IPS DF 4.7 (cell line): ENCODE measurements around the gene FDX1.
"Not testable (repeated sequence)": the region's sequence is repeated elsewhere in the genome, so short reads cannot be mapped to it uniquely, and the experiment has no call there.

Experiments
- DNase-seq: peaks from one replicate; pipeline ENCODE4 v3.0.0-alpha.2; 2013; ENCODE audit warnings: low spot score; ENCODE audit errors: extremely low read depth

FDX1 gene, protein sequence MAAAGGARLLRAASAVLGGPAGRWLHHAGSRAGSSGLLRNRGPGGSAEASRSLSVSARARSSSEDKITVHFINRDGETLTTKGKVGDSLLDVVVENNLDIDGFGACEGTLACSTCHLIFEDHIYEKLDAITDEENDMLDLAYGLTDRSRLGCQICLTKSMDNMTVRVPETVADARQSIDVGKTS

DNA sequence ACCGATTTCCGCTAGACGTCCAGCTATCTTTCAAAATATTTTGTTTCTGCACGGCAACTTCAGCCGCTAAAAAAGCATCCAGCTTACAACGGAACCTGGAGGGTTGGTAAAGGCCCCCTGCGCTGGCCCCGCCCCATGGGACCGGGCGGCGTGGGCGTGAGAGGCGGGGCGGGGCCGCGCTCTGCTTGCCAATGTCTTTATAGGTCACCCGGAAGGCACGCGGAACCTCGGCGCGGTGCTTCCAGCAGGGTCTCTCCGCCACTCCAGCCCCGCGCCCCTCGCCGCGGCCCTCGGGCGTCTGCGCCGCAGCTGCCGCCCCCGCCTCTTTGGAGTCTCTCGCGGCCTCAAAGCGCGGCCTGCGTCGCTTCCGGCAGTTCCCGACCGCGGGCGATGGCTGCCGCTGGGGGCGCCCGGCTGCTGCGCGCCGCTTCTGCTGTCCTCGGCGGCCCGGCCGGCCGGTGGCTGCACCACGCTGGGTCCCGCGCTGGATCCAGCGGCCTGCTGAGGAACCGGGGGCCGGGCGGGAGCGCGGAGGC lies at the start of gene FDX1:
FDX1 (plus strand) TSS at position 218 of the 536 bp plus-strand sequence; CDS start at position 391, 173 bp downstream.
- DNase-seq = no peak

DNA sequence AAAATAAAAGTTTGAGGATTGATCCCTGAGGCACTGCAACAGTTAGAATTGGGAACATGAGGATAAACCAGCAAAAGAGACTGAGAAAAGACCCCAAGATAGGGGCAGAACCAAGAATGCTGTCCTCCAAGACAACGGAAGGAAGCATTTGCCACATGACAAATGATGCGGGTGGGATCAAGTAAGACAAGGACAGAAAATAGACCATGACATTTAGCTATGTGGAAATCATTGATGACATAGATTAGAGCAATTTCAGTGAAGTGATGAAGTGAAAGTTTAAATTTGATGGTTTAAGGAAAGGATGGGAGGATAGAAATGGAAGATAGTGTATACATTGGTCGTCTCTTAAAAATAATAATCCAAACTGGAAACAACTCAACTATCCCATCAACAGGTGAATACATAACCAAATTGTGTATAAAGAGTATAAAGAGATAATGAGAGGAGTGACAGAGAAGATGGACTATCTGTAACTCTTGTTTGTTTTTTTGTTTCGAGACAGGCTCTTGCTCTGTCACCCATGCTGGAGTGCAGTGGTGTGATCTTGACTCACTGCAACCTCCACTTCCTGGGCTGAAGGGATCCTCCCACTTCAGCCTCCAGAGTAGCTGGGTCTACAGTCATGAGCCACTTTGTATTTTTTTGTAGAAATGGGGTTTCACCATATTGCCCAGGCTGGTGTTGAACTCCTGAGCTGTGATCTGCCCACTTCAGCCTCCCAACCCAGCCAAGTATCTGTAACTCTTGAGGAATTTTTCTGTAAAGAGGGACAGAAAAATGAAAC lies 48.7 kb upstream of the FDX1 start:
- no peak for DNase-seq

DNA sequence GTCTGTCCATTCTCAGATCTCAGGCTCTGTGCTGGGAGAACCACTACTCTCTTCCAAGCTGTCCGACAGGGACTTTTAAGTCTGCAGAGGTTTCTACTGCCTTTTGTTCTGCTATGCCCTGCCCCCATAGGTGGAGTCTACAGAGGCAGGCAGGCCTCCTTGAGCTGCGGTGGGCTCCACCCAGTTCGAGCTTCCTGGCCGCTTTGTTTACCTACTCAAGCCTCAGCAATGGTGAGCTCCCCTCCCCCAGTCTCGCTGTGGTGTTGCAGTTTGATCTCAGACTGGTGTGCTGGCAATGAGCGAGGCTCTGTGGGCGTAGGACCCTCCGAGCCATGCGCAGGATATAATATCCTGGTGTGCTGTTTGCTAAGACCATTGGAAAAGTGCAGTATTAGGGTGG lies 41.5 kb upstream of the FDX1 start:
- DNase-seq = not testable (repeated sequence)

DNA sequence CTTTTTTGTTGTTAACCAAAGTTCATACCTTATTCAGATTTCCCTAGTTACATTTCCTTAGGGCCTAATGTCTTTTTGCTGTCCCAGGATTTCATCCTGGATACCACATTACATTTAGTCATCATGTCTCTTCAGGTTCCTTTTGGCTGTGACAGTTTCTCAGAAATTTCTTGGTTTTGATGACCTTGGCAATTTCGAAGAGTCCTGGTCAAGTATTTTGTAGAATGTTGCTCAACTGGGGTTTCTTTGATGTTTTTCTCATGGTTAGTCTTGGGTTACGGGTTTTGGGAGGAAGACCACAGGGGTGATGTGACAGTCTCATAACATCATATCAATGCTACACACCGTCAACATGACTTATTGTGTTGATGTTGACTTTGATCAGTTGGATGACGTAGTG lies 39.8 kb upstream of the FDX1 start:
- DNase-seq = no peak

DNA sequence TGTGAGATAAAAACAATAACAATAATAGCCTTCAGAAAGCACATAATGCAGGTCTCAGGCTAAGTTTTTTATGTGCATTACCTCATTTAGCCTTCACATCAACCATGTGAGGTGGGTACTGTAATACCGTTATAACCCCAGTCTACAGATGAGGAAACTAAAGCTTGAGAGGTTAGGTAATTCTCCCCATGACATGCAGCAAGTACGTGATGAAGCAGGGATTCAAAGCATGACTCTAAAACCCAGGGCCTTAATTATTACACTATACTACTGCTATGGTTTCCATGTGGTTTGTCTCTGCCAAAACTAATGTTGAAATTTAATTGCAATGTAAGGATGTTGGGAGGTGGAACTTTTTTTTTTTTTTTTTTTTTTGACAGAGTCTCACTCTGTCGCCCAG lies 37.7 kb upstream of the FDX1 start:
- no peak for DNase-seq

DNA sequence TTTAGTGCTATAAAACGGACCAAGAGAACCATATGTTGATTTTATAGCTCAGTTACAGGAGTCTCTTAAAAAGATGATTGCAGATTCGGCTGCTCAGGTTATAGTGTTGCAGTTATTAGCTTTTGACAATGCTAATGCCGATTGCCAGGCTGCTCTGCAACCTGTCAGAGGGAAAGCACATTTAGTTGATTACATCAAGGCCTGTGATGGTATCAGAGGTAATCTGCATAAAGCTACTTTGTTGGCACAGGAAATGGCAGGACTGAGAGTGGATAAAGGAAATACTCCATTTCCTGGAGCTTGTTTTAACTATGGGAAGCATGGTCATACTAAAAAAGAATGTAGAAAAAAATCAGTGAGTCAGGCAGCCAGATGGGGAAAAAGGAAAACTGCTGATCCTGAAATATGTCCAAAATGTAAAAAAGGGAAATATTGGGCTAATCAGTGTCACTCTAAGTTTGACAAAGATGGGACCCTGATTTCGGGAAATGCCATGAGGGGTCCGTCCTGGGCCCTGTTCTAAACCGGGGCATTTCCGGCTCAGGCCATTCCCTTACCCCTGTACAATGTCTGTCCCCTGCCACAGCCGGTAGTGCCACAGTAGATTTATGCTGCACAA lies 32.0 kb upstream of the FDX1 start:
- DNase-seq = not testable (repeated sequence)

DNA sequence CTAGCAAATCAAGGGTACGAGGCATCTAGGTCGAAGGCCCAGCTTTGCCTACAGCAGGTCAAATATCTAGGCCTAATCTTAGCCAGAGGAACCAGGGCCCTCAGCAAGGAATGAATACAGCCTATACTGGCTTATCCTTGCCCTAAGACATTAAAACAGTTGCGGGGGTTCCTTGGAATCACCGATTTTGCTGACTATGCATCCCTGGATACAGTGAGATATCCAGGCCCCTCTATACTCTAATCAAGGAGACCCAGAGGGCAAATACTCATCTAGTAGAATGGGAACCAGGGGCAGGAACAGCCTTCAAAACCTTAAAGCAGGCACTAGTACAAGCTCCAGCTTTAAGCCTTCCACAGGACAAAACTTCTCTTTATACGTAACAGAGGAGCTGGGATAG lies 26.2 kb upstream of the FDX1 start:
- DNase-seq = not testable (repeated sequence)

DNA sequence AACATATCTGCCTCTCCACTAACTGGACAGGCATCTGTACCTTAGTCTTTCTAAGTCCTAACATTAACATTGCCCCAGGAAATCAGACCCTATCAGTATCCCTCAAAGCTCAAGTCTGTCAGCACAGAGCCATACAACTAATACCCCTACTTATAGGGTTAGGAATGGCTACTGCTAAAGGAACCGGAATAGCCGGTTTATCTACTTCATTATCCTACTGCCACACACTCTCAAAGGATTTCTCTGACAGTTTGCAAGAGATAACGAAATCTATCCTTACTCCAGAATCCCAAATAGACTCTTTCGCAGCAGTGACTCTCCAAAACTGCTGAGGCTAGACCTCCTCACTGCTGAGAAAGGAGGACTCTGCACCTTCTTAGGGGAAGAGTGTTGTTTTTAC lies 24.1 kb upstream of the FDX1 start:
- not testable (repeated sequence) for DNase-seq

DNA sequence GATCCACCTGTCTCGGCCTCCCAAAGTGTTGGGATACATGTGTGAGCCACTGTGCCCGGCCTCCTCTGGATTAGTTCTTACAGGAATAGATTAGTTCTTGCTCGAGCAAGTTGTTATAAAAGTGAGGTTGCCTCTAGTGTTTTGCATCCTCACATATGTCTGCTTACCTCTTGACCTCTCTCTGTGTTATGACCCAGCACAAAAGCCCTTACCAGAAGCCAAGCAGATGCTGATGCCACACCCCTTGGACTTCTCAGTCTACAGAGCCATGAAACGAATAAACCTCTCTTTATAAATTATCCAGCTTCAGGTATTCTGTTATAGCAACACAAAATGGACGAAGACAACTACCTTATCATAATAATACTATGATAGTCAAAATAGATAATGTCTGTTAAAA lies 22.4 kb upstream of the FDX1 start:
- DNase-seq = no peak

DNA sequence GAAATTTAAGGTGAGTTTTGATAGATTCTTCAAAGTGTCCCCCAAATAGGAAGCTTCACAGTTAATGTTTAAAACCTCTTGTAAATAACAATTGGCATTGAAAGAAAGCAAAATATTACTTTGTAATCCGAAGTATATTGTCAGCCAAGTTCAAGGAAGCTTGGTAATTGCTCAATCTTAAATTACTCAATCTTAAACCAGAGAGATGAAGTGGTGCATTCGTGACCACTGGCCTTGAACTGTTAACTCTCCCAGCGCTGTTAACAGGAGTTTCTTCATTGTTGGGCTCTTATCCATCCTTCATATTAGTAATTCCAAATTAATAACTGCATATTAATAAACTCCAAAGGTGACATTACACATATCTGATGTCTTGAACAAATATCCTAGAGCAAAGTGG lies 20.6 kb upstream of the FDX1 start:
- no peak for DNase-seq

DNA sequence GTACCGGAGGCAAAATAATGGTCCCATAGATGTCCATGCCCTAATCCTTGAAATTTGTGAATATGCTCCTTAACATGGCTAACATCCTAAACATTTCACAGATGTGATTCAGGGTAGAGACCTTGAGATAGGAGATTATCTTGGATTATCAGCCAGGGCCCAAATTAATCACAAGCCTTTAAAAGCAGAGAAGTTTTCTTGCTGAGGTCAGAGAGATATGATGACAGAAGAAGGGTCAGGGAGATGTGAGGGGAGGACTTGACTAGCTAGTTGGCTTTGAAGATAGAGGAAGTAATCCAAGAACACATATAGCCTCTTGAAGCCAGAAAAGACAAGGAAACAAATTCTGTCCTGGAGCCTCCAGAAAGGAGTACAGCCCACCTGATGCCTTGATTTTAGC lies 19.1 kb upstream of the FDX1 start:
- DNase-seq = no peak

DNA sequence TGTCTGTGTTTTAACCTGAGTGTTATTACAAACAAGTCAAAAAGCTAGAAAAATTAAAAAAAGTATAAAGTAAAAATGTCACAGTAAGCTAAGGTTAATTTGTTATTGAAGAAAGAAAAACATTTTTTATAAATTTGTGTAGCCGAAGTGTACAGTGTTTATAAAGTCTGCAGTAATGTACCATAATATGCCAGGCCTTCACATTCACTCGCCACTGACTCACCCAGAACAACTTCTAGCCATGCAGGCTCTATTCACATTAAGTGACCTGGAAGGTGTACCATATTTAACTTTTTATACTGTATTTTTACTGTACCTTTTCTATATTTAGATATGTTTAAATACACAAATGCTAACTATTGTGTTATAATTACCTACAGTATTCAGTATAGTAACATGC lies 14.7 kb upstream of the FDX1 start:
- DNase-seq = no peak

DNA sequence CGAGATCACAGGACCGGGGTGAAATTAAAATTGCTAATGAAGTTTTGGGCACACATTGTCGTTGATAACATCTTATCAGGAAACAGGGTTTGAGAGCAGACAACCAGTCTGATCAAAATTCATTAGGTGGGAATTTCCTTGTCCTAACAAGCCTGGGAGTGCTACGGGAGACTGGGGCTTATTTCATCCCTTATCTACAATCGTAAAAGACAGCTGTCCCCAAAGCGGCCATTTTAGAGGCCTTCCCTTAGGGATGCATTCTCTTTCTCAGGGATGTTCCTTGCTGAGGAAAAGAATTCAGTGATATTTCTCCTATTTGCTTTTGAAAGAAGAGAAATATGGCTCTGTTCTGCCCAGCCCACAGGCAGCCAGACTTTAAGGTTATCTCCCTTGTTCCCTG lies 8.1 kb upstream of the FDX1 start:
- DNase-seq = not testable (repeated sequence)

DNA sequence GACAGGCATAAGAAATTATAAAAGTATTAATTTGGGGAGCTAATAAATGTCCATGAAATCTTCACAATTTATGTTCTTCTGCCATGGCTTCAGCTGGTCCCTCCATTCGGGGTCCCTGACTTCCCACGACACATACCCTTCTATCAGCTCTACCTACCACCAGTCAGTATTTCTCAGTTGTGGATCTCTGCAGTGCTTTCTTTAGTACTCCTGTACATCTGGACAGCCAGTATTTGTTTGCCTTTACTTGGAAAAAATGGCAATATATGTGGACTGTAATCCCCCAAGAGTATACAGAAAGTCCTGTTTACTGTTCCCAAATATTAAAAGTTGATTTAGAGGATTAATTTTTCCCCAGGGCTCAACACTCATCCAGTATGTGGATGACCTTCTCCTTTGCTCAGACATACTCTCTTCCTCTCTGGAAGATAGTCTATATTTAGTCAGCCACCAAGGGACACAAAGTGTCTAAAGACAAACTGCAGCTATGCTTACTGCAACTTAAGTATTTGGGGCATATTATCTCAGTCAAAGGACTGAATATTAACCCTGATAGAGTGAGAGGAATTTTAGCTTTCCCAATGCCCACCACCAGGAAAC lies 7.3 kb upstream of the FDX1 start:
- no peak for DNase-seq

DNA sequence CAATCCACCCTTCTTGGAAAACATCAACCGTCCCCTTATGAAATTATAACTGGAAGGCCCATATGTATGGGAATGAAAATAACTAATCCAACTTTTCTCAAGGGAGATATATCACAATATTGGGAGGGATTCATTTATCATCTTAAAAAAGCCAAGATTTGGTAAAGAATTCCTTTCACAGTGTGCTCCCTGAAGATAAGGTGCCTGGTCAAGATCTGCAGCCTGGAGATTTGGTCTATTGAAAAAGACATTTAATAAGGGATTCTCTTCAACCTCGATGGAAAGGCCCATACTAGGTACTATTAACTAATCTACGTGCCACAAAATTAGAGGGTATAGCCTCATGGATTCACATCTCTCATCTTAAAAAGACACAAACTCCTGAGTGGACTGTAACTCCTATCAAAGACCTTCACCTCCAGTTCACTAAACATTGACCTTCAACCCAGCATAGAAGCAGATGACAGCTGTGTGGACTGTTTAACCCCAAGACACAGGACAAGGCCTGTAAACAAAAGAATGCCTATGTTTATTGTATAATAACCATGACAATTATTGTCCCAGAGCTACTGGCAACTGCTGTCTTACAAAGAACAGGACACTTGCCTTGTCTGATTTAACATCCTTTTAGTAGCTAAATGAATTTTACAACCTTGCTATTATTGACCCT lies 4.8 kb upstream of the FDX1 start:
- no peak for DNase-seq

DNA sequence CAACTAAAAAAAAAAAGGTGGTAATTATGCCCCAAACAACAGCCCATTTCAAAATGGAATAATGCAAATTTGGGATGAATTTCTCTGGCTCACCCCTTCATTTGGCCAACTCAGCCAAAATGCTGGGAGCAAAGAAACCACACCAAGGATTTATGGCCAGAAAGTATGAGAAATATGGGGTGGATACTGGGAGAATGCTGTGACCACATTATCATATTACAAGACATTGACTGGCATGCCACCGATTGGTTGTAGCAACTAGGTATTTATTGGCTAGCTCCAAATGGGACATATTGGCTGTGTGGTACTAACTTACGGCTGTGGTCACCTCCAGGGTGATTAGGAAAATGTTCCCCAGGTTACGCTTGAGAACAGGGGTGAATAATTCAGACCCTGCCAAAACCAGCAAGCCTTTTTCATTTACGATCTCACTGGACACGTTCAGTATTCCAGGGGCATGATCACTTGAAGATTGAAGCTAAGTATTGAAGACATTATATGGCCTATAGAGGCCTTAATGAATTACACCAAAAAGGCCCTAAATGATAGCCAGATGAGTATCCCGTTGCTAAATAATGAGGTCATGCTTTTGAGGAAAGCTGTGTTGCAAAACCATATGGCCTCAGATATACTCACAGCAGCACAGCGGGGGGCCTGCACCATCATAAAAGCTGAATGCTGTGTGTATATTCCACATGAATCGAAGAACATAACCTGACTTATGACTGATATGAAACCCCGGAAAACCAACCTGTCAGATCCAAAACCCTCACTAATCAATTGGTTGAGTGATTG lies 3.8 kb upstream of the FDX1 start:
- DNase-seq = no peak

DNA sequence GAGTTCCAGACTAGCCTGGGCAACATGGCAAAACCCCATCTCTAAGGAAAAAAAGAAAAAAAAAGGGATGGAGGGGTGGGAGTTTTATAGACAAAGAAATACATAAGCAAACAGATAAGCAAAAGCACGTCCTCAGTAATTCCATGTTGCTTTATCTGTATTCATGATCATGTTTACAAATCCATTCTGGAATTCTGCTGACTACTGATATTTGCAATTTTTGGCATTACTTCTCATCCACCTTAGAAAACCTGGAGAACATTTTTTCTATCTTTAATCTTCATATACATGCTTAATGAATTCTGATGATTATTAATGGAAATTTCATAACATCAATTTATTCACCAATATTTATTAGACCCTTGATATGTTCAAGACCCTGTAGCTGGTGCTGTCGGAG lies 1.7 kb upstream of the FDX1 start:
- DNase-seq = no peak

DNA sequence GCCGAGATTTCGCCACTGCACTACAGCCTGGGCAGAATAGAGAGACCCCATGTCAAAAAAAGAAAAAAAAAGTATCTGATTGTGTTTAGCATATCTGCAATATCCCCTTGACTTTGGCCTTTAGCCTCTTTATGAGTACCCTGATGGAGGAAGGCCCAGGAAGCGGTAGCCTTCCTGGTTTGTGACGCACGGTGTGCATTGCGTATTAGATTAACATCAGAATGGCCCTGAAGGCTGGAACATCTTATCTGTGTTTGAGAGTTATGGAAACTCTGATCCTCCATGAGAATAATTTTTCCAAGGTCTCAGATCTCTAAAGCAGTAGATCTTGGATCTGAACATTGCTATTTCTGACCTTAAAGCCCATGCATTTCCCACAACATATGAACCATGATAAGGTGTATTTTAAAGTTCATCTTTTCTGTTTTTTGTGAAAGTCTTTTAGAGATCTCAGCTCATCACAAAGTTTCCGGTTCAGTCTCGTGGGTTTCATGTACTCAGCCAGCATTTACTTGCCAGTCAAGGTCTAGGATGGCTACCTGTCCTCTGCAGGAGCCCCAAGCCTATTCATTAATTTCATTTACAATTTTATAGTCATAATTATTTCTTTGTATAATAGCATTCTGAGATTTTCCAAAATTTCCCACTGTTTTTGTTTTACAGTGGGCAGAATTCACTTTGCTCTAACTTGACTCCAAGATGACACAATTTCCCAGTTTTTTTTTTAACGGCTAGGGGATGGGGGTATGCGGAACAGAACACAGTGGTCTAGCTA lies 605 bp upstream of the FDX1 start:
- DNase-seq = no peak

DNA sequence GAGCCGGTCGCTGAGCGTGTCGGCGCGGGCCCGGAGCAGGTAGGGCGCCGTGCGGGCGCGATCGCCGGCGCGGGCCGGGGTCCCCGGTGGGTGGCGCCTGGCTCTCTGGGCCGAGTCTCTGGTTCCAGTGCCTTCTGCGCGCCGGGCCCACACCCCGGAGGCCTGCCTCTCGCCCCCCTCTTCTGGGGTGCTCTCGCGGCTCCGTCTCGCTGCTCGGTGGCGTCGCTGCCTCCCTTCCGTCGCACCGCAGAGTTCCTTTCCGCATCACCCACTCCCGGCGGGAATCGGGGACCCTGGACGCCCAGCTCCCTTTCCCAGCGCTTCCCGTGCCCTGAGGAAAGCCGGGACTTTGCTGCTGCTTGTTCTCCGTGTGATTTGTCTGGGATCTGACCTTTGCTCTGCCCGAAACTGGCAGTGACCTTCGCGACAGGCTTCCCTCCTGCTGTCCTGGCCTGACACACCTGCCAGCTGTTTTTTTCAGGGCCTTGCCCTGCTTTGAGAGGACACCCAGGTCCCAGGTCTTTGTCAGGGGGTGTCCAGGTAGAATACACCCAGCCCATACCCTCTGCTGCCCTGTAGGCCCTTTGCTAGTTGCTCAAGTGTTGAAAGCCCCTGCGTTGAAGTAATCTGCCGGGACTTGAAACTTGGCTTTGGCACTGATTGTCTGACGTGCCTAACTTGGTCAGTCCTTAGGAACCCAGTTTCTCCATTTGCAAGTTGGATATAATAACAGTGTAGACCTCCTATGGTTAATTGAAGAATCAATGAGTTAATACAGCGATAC lies 711 bp downstream of the FDX1 start:
- DNase-seq = no peak
